Activated CD4-positive, alpha-beta T cell treated with anti-CD3 and anti-CD28 coated beads, Interleukin-10, Interleukin-2, amounts not matched to agents 100 ng/mL and 50 ng/mL, durations not matched to agents 16 hours and 8 hours (primary cell): ENCODE measurements around the gene MEIOB.
"Not testable (repeated sequence)": the region's sequence is repeated elsewhere in the genome, so short reads cannot be mapped to it uniquely, and the experiment has no call there.

ENCODE experiments used
- DNase-seq: peaks from one replicate; pipeline ENCODE4 v3.0.0-alpha.2; 2020

MEIOB gene

DNA sequence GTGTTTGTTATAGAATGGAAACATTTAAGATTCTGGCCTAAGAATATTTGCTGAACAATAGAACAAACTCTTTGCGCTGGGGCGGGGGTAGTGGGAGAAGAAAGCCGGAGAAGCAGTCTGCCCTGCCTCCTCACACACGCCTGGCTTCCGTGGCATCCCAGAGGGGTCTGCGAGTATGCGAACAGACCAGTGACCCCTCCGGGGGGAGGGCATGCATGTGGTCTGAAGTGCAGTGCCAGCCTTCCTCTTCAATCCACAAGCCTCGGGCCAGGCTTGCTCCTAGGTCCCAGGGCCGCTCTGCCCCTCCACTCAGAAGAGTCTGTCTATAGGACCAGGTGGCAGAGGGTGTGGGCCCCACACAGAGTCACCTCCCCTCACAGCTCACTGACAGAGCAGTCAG is 64.3 kb downstream of the MEIOB start:
- DNase-seq: no peak

DNA sequence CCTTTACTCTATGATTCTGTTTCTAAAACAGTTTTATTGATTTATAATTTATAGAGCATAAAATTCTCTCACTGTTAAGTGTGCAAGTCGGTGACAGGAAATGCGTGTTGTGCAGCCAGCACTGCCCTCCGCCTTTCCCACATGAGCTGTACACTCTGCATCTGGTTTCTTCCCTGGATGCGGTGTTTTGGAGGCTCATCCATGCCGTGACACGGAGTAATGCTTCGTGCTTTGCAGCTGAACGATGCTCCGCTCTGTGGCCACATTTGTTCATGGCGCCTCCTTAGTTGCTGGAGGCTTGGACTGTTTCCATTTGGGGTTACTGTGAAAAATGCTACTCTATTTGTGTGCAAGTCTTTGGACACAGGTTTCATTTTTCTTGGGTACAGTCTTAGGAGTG is 71.3 kb downstream of the MEIOB start:
- DNase-seq: no peak

DNA sequence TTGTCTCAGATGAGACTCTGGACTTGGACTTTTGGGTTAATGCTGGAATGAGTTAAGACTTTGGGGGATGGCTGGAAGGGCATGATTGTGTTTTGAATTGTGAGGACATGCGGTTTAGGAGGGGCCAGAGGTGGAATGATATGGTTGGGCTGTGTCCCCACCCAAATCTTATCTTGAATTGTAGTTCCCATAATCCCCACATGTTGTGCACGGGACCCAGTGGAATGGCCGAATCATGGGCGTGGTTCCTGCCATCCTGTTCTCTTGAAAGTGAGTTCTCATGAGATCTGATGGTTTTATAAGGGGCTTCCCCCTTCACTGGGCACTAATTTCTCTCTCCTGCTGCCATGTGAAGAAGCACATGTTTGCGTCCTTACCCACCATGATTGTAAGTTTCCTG is 72.7 kb downstream of the MEIOB start:
- not testable (repeated sequence) for DNase-seq

DNA sequence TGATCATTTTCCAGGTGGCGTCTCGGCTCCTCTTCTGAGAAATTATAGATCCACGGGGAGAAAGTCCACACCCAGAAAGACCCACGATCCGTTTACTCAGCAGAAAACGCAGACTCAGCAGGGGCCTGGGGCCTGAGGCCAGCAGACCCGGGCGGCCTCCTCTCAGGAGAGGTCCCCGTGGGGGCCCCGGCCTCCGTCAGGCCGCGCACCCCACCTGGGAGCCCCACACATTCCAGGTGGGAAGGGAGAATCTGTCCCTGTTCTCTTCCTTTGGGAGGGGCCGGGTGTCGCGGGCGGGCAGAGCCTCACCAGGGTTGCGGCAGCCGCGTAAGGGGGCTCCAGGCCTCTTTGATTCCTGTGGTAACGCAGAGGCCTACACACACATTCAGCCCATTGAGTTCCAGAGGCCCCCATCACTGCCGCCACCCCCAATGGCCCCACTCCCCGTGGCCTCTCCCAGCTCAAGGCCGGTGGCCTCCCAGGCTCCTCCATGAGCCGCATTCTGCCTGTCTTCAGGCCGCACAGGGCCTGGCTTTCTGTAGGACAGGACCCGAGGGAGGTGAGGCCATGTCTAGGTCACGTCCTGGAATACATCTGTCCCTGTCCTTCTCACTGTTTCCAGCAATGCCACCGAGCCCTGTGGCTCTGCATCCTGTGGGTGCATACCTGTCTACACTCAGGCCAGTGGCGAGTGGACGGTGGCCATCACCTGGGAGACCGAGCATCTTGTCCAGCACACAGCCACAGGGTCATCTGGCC is 76.9 kb downstream of the MEIOB start:
- DNase-seq: no peak

DNA sequence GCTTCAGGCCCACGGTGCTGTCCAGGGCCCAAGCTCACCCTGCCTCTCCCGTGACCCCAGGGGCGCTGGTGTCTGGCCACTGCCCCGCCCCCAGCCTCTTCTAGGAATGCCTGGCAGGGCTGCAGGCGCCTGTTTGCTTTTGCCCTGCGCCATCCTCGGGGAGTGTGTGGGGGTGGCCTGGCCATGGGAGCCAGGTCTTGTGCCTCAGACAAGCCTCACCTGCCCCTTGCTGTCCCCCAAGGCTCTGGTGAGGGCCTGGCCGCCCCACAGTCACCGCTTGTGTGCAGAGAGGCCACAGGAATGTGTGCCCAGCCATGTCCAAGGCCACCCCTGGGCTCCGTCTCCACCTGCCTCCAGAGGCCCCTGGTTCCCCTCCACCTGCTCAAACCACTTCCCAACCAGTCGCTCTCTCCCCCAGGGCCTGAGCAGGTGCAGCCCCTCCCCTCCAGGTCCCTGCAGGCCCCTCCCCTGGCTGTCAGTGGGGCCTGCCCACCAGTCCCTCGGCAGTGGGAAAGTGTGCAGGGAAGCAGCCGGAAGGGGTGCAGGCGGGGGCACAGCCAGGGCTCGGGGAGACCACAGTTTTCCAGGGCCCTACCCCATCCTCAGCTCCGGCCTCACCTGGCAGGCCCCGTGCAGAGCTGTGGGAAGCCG is 77.6 kb downstream of the MEIOB start:
- no peak for DNase-seq

DNA sequence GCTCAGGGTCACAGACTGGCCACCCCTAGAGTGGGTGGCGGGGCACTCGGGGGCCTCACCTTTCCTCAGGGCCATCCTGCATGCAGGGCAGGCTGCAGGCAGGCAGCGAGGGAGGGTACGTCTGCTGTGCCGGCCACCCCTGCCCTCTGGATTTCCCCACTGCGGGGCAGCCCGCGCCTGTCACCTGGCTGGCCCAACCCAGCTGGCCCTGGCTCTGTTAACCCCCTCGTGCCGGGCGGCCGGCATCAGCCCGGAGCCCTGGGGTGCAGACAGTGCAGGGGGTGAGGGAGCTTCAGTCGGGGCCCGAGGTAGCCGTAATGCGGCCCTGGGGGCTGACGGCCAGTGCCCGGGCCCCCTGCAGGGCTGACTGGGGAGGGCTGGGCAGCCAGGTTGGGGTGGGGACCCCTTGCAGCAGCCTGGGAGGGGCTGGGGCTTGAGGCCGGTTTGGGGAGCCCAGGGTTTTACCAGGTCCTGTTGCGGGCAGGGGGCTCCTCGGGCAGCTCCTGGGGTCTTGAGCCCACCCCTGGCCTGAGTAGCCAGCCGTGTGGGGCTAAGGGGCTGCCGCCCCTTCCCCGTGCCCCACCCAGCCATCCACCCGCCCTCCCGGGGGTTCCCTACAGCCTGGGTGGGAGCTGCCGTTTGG is 78.3 kb downstream of the MEIOB start, which contains the start of gene IGFALS:
Gene IGFALS, minus strand, starts transcription at position 128 of the 643 bp plus-strand sequence. Its CDS starts 53 bp downstream, at position 75.
- DNase-seq: no peak

DNA sequence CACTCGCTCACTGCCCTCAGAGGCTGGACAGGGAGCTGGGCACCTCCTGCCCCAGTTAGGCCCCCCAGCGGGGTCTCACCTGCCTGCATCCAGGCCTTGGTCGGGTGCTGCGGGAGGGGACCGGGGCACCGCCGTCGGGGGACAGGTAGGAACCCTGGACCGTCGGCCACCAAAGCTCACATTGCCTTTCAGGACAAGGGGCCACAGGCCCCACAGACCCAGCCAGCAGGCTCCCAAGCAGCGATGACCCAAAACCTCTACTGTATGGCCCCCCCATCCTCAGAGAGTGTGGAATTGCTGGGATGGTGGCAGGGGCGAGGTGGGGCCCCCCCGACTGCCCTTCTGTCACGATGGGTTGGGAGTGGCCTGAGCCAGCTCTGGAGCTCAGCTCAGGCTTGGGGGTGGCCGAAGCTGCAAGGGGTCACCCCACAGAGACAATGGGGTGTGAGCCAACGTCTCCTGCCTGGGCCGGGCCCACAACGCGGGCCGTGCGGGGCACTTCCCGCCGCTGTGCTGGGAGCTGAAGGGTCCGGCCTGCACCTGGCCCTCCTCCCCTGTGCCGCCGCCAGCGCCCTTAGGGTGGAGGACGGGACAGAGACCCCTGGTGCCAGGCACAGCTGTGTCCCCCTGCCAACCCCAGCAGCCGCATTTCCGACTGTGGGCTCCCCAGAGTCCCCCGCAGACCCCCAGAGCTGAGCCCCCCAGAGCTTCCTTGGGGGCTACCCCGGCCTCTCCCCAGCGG is 79.0 kb downstream of the MEIOB start:
- DNase-seq: no peak

DNA sequence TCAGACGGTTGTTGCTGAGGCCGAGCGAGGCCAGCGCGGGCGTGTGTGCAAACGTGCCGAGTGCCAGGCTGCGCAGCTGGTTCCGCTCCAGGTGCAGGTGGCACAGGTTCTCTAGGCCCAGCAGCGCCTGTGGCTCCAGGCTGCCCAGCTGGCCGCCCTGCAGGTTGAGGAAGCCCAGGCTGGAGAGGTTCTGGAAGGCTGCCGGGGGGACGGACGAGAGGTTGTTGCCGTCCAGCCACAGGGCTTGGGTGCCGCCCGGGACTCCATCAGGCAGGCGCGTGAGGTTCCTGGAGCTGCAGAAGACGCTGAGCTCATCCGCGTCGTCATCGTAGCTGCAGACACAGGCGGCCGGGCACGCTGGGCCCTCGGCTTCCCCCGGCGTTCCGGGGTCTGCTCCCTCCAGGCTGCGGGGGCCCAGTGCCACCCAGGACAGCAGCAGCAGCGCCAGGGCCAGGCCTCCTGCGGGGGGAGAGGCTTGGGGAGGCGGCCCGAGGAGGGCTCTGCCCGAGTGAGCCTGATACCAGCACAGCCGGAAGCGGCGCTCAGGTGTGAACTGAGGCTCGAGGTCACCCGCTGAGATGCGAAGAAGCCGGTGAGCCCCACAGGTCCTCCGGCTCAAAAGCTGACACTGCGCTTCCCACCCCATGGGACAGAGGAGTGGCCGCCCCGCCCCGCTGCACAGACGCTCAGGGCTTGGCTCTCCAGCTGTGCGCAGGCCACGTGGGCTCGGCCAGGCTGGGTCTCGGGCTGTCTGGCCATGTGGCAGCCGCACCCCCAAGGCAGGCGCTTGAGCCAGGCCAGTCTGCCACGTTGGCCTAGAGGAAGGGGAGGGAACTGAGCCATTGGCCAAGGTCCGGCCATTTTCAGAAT is 79.8 kb downstream of the MEIOB start:
- DNase-seq: no peak

DNA sequence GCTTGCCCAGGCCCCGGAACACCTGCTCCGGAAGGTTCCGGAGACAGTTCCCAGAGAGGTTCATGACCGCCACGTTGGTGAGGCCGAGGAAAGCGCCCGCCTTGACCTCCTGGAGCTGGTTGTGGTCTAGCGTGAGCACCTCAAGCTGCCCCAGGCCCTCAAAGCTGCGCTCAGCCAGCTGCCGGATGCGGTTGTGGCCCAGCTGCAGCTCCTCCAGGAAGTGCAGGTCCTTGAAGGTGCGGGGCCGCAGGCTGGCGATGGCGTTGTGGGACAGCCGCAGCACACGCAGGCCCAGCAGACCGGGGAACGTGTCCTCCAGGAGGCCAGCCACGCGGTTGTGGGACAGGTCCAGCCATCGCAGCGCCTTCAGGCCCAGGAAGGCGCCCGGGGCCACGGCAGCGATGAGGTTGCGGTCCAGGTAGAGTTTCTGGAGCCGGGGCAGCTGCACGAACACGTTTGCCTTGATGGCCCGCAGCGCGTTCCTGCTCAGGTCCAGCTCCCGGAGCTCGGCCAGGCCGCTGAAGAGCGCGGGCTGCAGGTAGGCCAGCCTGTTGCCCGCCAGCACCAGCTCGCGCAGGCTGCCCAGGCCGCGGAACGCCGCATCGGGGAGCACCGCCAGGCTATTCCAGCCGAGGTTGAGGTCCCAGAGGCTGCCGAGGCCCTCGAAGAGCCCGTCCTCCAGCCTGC is 80.6 kb downstream of the MEIOB start:
- no peak for DNase-seq

DNA sequence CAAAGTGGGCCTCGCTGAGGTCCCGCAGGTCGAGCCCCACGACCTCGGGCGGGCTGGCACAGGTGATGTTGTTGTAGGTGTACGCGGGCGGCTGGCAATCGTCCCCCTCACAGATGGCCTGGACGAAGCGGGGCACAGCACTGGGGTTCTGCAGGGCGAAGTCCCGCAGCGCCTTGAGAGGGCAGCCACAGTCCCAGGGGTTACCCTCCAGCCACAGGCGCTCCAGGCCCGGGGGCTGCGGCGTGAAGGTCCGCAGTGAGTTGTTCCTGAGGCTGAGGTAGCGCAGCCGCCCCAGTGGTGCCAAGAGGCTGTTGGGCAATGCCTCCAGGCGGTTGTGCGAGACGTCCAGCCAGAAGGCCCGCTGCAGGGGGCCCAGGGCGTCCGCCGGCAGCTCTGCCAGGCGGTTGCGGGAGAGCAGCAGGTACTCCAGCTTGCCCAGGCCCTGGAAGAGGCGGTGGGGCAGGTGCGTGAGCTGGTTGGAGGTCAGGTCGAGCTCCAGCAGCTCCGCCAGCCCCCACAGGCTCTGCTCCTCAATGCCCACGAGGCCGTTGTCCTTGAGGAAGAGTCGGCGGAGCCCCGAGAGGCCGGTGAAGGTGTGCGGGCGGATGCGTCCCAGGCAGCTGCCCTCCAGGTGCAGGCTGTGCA is 81.2 kb downstream of the MEIOB start:
- no peak for DNase-seq

DNA sequence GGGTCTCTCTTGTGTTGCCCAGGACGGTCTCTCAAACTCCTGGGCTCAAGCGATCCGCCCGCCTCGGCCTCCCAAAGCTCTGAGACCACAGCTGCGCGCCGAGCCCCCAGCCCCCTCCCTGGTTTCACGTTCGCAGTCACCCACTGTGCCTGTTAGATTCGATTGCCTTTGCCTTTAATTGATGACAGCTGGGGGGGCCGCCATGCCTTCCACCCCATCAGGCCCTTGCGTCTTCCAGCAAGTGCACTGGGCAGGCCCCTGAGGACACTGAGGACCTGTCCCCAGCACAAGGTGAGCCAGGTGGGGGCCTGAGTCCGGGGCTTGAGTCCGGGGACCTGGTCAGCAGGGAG is 81.7 kb downstream of the MEIOB start:
- DNase-seq: no peak

DNA sequence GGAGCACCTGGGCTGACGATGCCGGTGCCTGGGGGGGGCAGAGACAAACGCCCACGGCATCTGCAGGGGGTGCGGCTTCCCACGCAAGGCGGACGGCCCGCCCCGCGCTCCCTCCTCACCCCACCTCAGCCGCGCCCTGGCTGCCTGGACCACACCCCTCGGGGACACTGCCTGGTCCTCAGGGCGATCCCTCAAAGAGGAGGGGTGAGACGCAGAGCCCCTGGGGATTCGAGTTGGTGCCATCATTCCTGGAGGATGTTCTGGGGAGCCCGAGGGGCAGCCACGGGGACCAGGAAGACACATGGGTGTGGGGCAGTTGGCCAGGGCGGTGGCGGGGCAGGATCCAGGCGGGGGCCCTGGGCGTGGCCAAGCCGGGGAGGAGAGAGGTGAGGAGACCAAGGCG is 82.3 kb downstream of the MEIOB start:
- DNase-seq: no peak

DNA sequence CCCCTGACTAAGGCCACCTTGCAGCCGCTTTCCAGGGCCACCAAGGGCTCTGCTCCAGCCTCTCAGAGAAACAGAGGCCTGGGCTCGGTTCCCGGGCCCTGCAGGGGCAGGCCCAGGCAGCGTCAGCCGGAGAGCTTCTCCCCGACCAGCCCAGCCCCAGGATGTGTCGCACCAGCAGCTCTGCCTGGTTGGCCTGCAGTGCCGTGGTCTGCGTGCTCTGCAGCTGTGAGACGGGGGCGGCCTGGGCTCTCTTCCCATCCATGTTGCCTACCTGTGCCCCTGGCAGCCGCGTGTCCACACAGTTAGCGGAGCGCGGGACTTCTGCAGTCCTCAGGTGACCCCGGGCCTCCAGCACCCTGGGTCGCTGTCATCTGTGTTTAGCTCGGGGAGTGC is 83.3 kb downstream of the MEIOB start:
- no peak for DNase-seq

DNA sequence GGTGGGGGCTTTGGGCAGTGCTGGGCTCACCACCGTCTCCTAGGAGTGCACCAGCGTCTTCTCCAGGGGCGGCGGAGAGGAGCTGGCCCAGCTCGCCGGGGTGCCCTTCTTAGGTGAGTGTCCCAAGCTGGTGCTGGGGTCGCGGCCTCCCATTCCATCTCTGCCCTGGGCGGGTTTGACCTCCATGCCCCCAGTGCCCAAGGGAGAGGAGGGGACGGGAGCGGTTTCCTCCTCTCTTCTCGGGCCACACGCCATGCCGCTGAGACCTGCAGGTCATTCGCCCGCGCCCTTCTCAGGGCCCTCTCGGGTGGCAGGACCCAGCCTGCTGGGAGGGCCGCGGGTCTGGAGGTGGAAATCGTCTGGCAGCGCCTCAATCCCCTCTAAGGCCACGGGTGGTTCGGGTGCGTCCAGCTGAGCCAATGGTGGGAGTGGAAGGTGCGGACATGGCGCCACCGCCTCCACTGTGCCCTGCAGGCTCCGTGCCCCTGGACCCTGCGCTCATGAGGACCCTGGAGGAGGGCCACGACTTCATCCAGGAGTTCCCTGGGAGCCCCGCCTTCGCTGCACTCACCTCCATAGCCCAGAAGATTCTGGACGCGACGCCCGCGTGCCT is 83.8 kb downstream of the MEIOB start:
- no peak for DNase-seq

DNA sequence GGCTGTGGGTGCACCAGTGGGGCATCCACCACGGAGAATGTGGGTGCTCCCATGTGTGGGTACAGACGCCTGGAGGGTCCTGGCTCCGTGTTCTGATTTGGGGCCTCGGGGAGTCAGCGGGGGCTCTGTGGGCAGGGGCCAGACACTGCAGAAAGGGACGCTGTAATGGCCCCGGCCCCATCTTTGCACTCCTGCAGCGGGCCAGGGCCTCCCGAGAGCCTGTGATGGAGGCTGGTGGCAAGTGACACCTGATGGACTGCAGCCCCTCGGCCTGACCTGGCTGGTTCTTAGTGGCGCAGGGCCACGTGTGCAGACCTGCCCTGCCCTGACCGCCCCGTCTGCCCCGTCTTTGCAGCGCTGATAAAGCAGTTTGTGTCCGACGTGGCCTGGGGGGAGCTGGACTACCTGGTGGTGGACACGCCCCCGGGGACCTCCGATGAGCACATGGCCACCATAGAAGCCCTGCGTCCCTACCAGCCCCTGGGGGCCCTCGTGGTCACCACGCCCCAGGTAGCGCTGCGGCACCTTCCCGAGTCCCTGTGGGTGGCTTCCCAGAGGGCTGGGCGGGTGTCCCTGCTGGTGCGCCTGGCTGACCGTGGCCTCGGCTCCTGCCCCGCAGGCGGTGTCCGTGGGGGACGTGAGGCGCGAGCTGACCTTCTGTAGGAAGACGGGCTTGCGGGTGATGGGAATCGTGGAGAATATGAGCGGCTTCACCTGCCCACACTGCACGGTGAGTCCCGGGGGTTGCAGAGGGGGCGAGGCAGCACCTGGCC is 84.5 kb downstream of the MEIOB start:
- no peak for DNase-seq

DNA sequence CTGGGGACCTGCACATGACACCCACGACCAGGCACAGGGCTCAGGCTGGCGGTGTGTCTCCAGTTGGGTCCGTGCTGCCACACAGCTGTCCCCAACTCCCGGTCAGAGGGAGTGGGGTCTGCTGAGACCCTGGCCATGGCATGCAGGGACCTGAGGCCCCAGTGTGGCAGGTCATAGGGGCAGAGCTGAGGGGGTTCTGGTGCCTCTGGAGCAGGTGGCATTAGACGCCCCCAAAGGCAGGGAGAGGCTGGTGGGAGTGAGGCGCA is 85.0 kb downstream of the MEIOB start:
- no peak for DNase-seq

DNA sequence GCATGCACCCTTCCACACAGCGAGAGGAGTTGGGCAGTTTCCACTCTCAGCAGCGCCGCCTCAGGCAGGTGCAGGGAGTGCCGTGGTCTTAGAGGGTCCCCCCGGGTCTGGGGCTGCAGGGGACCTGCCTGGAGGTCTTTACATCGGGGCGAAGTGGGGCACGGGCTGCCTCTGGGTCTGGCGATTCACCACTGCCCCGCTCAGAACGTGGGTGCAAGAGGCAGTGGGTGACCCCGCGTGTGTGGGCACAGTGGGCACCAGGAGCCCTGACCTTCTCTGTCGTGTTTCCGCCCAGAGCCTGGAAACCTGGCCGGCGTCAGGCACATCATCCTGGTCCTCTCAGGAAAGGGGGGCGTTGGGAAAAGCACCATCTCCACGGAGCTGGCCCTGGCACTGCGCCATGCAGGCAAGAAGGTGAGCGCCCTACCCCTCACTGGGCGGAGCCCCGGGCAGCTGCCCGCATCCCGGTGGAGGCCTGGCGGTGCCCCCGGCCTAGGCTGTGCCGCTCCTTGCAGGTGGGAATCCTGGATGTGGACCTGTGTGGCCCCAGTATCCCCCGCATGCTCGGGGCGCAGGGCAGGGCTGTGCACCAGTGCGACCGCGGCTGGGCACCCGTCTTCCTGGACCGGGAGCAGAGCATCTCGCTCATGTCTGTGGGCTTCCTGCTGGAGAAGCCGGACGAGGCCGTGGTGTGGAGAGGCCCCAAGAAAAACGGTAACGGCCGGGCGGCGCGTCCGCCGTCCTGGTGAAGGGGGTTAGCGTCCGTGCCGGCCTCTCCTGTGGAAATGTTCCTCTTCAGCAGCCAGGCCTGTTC is 85.5 kb downstream of the MEIOB start:
- no peak for DNase-seq

DNA sequence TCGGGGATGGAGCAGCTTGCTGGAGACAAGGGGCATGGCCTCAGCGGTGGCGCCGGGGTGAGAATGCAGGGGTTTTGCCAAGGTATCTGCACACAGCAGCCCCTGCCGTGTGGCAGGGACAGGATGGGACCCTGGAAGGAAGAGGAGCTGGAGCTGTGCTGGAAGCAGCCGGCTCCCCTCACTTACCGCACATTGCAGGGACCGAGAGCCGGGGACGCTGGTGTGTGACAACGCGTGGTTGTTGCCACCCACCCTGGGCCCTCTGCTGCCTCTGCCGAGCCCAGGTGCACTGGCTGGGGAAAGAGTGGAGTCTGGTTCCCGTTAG is 86.2 kb downstream of the MEIOB start:
- DNase-seq: no peak

DNA sequence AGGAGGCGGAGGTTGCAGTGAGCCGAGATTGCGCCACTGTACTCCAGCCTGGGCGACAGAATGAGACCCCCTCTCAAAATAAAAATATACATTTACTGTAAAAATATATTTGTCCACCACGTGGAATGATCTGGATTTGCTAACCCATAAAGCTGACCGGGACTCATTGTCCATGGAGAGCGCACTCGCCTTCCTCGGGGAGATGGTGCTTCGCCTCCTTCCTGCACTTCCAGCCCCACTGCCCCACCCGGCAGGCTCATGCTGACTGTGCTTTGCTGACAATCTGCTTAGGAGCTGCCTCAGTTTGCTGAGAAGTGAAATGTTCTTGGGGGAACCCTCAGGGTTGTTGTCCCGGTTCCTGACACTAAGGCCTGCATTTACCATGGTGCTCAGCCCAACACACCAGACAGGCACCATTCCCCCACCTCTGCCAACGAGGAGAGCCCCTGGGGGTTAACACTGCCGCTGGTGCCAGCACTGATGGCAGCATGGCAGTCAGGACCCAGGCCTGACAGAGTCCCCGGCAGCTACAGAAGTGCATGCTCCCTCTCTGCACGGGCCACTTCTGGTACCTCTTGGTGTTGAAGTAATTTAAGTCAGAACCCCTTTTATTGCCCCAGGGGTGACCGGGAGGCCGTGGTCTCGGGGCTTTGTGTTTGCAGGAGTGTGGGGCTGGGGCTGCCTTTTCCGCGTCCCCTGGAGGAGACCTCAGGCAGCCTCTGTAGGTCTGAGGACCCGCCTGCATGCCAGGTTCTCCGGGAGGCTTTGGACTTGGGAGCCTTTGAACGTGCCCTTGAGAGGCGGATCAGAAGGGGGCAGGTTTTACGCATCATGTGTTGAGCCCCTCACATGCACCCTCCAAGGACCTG is 86.8 kb downstream of the MEIOB start:
- DNase-seq: no peak
